ENCODE measurements around the gene TRAPPC12. TPM values are rescaled to one million over a fixed set of nuclear protein-coding genes. Genes with fewer than 3 reads are reported as not detected.
"Not testable (repeated sequence)": the region's sequence is repeated elsewhere in the genome, so short reads cannot be mapped to it uniquely, and the experiment has no call there.

TRAPPC12 gene
- total RNA-seq (2014; rRNA removed; shearing (Covaris generic)) = 27.2 and 35.6 TPM in 2 replicates

GRCh38 chr2:3379647-3380534, at the start of gene TRAPPC12:
TRAPPC12 (plus strand) TSS chr2:3379694; CDS start chr2:3387624, 7,930 bp downstream.
- DNase-seq (ENCODE audit: low spot score) = peak; percentile 70

- no peak for DNase-seq (ENCODE audit: low spot score)
Observed at GRCh38 chr2:3332133-3332532, 47.4 kb upstream of the TRAPPC12 start.

- no peak for DNase-seq (ENCODE audit: low spot score)
Observed at GRCh38 chr2:3334392-3335345, 44.8 kb upstream of the TRAPPC12 start.

- no peak for DNase-seq (ENCODE audit: low spot score)
Observed at GRCh38 chr2:3336844-3337243, 42.6 kb upstream of the TRAPPC12 start.

- no peak for DNase-seq (ENCODE audit: low spot score)
Observed at GRCh38 chr2:3338340-3338739, 41.2 kb upstream of the TRAPPC12 start.

- DNase-seq (ENCODE audit: low spot score) = no peak
Observed at GRCh38 chr2:3340144-3340543, 39.4 kb upstream of the TRAPPC12 start.

- no peak for DNase-seq (ENCODE audit: low spot score)
Observed at GRCh38 chr2:3341336-3341735, 38.2 kb upstream of the TRAPPC12 start.

GRCh38 chr2:3342324-3342723, 37.2 kb upstream of the TRAPPC12 start:
- no peak for DNase-seq (ENCODE audit: low spot score)

GRCh38 chr2:3343012-3343411, 36.5 kb upstream of the TRAPPC12 start:
- no peak for DNase-seq (ENCODE audit: low spot score)

GRCh38 chr2:3344897-3345296, 34.6 kb upstream of the TRAPPC12 start:
- no peak for DNase-seq (ENCODE audit: low spot score)

- DNase-seq (ENCODE audit: low spot score) = no peak
Observed at GRCh38 chr2:3345621-3346020, 33.9 kb upstream of the TRAPPC12 start.

GRCh38 chr2:3348767-3349166, 30.7 kb upstream of the TRAPPC12 start:
- no peak for DNase-seq (ENCODE audit: low spot score)

- DNase-seq (ENCODE audit: low spot score) = no peak
Observed at GRCh38 chr2:3349211-3349693, 30.2 kb upstream of the TRAPPC12 start.

- no peak for DNase-seq (ENCODE audit: low spot score)
Observed at GRCh38 chr2:3354986-3355385, 24.5 kb upstream of the TRAPPC12 start.

- DNase-seq (ENCODE audit: low spot score) = no peak
Observed at GRCh38 chr2:3355951-3356569, 23.4 kb upstream of the TRAPPC12 start.

- DNase-seq (ENCODE audit: low spot score) = no peak
Observed at GRCh38 chr2:3356799-3357198, 22.7 kb upstream of the TRAPPC12 start.

GRCh38 chr2:3357446-3357845, 22.0 kb upstream of the TRAPPC12 start:
- DNase-seq (ENCODE audit: low spot score) = not testable (repeated sequence)

GRCh38 chr2:3357926-3358325, 21.6 kb upstream of the TRAPPC12 start:
- no peak for DNase-seq (ENCODE audit: low spot score)

GRCh38 chr2:3361518-3362389, 17.7 kb upstream of the TRAPPC12 start:
- no peak for DNase-seq (ENCODE audit: low spot score)

GRCh38 chr2:3365219-3365618, 14.3 kb upstream of the TRAPPC12 start:
- DNase-seq (ENCODE audit: low spot score) = no peak

GRCh38 chr2:3368261-3368722, 11.2 kb upstream of the TRAPPC12 start:
- DNase-seq (ENCODE audit: low spot score) = no peak
